Esophagus muscularis mucosa (tissue), 4 donors: ENCODE results near the gene MMP17.

Source experiments
- EP300 ChIP-seq: sonication (generic); formaldehyde crosslinking; IDR thresholded peaks from one replicate; pipeline ENCODE4 v1.6.1; 2017; ENCODE audit warnings: antibody characterized with exemption
- POLR2A ChIP-seq: fragments of 450-650 bp; IDR thresholded peaks from one replicate; pipeline ENCODE4 v1.6.1; 2017; ENCODE audit warnings: antibody characterized with exemption, moderate library complexity, mild to moderate bottlenecking, low read depth
- POLR2AphosphoS5 ChIP-seq, 2 donors: sonication (generic); formaldehyde crosslinking; IDR thresholded peaks; one replicate each; pipeline ENCODE4 v1.6.1; 2017; ENCODE audit warnings: antibody characterized with exemption in 2 of 2
- TF ChIP-seq, protein P1 (sequence below), 3 experiments: fragments of 200-600 bp in 2 of 3; fragments of 450-650 bp in 1 of 3; sonication (generic) in 2 of 3; IDR thresholded peaks; one replicate each; pipeline ENCODE4 v1.5.1; 2017 to 2019; ENCODE audit warnings: antibody characterized with exemption in 3 of 3, mild to moderate bottlenecking in 2 of 3, moderate library complexity in 1 of 3

DNA sequence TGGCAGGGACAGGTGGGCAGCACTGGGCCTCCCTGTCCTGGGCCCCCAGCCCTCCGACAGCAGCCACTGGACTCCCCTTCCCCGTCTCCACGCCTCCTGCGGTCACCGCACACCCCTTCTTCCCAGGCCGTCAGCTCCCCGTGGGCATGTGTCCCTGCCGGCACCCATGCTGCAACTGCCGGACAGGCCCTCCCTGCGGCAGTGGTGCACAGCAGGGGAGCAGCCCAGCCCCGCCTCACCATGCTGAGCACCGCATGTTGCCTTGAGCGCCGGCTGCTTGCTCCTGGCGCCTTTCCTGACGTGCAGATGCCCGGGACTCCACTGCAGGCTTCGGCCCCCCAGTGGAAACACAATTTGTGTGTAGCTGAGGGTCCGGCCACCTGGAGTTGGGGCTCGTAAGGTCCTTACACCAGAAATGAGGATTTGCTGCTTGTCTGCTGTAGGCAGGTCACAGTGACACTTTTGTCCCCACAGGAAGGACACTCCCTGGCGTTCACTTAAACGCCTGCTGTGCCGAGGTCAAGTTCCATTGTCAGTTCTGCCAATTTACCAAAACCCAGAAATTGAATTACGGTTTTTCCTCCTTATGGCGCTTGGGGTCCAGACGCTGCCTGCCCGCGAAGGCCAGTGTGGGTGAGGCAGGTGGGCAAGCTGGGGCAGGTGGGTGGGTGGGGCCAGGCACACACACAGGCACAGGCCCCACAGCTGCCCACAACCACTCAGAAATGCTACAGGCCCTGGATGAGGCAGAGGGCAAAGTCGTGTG lies 28.2 kb upstream of the MMP17 start:
- TF ChIP-seq, protein P1, sequence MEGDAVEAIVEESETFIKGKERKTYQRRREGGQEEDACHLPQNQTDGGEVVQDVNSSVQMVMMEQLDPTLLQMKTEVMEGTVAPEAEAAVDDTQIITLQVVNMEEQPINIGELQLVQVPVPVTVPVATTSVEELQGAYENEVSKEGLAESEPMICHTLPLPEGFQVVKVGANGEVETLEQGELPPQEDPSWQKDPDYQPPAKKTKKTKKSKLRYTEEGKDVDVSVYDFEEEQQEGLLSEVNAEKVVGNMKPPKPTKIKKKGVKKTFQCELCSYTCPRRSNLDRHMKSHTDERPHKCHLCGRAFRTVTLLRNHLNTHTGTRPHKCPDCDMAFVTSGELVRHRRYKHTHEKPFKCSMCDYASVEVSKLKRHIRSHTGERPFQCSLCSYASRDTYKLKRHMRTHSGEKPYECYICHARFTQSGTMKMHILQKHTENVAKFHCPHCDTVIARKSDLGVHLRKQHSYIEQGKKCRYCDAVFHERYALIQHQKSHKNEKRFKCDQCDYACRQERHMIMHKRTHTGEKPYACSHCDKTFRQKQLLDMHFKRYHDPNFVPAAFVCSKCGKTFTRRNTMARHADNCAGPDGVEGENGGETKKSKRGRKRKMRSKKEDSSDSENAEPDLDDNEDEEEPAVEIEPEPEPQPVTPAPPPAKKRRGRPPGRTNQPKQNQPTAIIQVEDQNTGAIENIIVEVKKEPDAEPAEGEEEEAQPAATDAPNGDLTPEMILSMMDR (IDR thresholded peaks at IDR 0.05): no peak
- TF ChIP-seq POLR2AphosphoS5 (IDR thresholded peaks at IDR 0.05): no peak
- no peak for TF ChIP-seq POLR2A
- no peak for TF ChIP-seq EP300
